Activated CD4-positive, alpha-beta T cell treated with anti-CD3 and anti-CD28 coated beads, Interleukin-2, amount 50 U/mL, for 4 hours (primary cell): ENCODE results near the gene GOLGA6A.

Source experiments
- DNase-seq, 2 experiments: peaks; one replicate each; pipeline ENCODE4 v3.0.0-alpha.2; 2020

GOLGA6A gene

DNA sequence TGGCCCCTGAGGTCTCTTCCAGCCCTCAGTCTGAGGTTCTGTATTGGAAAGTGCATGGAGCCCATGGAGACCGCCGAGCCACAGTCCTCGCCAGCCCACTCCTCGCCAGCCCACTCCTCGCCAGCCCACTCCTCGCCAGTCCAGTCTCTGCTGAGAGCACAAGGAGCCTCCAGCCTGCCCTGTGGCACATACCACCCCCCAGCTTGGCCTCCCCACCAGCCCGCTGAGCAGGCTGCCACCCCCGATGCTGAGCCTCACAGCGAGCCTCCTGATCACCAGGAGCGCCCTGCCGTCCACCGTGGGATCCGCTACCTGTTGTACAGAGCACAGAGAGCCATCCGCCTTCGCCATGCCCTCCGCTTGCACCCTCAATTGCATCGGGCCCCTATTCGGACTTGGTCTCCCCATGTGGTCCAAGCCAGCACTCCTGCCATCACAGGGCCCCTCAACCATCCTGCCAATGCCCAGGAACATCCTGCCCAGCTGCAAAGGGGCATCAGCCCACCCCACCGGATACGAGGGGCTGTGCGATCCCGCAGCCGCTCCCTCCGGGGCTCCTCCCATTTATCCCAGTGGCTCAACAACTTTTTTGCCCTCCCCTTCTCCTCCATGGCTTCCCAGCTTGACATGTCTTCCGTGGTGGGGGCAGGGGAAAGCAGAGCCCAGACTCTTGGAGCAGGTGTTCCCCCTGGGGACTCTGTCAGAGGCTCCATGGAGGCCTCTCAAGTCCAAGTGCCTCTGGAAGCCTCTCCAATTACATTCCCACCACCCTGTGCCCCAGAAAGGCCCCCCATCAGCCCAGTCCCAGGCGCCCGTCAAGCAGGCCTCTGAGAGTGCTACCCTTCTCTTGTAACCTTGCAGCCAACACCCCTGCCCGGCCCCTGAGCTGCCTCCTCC, 47.0 kb downstream of the GOLGA6A start:
- DNase-seq: no peak

DNA sequence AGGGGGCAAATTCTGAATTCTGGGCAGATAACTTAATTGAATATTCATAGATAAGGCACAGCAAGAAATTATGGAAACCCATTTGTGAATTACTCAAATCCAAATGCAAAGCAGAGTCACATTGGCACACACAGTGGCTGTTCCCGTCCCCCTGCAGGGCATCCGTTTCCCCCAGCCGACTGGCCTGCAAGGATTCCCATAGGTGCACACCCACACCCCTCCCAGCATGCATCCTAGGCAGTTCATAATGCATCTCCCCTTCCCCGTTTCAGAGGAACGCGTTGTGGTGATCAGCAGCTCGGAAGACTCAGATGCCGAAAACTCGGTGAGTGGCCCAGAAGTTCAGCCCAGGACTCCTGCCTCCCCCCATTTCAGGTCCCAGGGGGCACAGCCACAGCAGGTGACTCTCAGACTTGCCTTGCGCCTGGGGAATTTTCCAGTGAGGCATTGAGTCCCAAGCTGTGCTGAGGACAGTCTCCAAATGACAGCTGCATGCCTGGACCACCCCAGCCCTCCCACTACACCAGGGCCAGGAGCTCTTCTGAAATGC, 48.1 kb downstream of the GOLGA6A start:
- DNase-seq: no peak

DNA sequence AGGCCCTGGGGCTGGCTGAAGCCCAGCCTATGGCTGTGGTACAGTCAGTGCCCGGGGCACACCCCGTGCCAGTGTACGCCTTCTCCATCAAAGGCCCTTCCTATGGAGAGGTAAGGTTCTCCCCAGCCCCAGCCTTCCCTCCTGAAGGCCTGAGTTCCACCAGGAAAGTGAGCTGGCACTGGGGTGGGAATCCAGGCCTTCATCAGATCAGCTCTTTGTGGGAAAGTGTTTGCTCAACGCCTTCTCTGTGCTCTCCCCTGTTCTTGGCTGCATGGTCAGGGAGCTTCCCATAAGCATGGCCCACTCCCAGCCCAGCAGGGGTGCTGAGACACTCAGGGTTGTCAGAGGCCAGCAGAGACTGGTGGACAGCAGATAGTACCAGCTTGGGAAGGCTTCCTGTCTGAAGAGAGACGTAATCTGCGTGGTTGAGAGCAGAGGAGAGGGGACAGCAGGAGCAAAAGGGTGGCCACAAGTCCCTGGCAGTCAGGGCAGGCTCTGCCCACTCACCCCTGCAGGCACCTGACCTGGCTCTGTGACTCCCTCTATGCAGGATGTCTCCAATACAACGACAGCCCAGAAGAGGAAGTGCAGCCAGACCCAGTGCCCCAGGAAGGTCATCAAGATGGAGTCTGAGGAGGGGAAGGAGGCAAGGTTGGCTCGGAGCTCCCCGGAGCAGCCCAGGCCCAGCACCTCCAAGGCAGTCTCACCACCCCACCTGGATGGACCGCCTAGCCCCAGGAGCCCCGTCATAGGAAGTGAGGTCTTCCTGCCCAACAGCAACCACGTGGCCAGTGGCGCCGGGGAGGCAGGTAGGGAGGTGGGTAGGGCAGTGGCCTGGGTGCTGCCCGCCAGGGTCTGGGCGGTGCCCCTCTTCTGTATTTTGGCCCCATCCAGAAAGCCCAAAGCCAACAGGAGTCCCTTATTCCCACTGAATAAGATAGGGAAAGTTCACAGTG, 49.5 kb downstream of the GOLGA6A start:
- DNase-seq: no peak

DNA sequence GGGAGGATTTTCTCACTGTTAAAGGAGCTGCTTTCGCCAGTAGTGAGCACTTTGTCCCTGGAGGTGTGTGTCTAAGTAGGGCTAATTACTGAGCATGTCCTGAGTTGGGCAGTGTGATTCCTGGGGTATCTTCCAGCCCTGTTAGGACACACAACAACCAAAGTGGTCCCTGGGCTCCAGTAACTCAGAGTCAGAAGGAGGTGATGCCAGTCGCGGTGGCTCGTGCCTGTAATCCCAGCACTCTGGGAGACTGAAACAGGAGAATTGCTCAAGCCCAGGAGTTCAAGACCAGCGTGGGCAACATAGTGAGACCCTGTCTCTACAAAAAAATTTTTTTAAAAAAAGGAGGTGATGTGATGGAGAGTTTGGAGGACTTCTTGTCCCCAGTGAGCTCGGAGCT, 50.3 kb downstream of the GOLGA6A start:
- no peak for DNase-seq

DNA sequence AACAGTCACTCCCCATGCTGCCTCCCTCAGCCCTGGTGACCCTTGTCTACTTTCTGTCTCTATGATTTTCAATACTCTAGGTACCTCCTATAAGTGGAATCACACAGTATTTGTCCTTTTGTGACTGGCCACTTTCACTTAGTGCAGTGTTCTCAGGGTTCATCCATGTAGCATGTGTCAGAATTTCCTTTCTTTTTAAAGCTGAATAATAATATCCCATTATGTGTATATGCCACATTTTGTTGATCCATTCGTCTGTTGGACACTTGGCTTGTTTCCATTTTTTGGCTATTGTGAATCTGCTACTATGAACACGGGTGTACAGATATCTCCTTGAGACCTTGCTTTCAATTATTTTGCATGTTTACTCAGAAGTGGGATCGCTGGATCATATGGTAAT, 53.7 kb downstream of the GOLGA6A start:
- no peak for DNase-seq

DNA sequence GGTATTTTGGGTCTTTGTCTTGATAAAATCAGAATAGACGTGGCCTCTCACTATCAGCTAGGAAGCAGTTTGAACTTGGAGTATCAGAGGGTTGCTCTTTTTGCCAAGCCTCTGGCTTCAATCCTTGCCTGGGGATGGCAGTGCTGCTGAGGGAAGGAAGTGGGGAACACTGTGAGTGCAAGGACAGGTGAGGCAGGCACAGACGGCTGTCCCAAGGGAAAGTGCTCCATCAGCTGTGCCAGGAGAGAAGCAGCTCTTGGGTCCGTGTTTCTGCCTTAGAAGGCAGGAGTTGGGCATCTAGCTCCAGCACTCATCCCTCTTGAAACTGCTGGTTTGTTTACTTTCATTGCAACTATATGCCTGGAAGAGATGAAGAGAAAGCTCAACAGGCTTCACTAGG, 54.7 kb downstream of the GOLGA6A start:
- no peak for DNase-seq

DNA sequence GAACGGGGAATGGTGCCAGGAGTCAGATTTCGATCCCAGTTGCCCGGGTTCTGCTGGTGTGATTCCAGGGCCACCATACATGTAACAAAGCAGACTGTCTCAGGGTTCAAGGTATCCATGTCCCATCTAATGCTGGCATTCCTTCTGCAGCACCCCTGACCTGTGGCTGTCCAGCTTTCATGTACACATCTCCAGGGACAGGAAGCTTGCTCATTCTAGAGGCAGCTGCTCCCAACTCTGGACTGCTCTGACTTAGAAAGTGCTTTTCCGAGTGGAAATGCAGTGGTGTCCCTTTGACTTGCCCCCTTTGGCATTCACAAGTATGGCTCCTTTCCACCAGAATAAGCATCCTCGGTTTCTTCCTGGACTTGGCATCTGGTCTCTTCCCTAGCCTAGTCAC, 56.9 kb downstream of the GOLGA6A start:
- DNase-seq: no peak

DNA sequence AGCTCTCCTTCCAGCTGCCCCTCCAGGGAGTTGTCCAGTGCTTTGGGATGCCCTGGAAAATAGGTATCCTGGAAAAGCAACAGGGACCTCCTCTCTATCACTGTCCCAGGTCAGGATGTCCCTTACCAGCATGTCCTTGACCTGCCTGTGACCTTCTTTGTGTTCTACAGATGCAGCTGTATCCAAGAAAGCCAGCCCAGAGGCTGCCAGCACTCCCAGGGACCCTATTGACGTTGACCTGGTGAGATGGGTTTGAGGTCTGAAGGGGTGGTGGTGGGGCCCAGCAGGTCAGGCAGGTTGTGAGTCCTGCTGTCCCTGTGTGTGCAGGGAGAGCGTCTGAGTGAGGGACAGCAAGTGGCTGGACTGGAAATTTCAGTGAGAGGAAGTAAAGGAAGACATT, 57.7 kb downstream of the GOLGA6A start:
- DNase-seq: no peak

DNA sequence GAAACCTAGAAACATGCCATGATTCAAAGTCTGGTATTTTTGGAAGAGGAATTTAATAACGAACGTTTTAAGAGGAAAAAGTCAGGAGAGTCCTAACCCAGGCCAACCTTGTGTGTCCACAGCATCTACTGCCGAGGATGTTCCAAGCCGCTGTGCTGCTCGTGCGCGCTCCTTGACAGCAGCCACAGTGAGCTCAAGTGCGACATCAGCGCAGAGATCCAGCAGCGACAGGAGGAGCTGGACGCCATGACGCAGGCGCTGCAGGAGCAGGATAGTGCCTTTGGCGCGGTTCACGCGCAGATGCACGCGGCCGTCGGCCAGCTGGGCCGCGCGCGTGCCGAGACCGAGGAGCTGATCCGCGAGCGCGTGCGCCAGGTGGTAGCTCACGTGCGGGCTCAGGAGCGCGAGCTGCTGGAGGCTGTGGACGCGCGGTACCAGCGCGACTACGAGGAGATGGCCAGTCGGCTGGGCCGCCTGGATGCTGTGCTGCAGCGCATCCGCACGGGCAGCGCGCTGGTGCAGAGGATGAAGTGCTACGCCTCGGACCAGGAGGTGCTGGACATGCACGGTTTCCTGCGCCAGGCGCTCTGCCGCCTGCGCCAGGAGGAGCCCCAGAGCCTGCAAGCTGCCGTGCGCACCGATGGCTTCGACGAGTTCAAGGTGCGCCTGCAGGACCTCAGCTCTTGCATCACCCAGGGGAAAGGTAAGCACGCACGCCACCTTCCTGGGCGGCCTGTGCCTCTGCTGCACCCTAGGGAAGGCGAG, 59.5 kb downstream of the GOLGA6A start:
- no peak for DNase-seq
